Endothelial cell of umbilical vein (primary cell): Measurements from ENCODE around the gene RPP25. TPM values are rescaled to one million over a fixed set of nuclear protein-coding genes. Genes with fewer than 3 reads are reported as not detected.

ENCODE experiments used
- BruUV-seq: library from RNA; stranded (reverse); fragments of 400-500 nt; replicated peaks from 2 replicates; lab custom pipeline; 2021; lab: Mats Ljungman, UMichigan
- CTCF ChIA-PET: fragments of 300-600, 350-600 bp; sonication (Branson Sonifier 250); formaldehyde crosslinking; loops from one replicate; lab custom pipeline; 2021; ENCODE audit warnings: antibody characterized with exemption, inconsistent platforms; lab: Charles Lee
- POLR2A ChIA-PET: fragments of 300-600, 350-600 bp; sonication (Branson Sonifier 250); formaldehyde crosslinking; loops from one replicate; lab custom pipeline; 2021; ENCODE audit warnings: antibody characterized with exemption, inconsistent platforms; lab: Charles Lee
- DNase-seq: peaks from one replicate; pipeline ENCODE4 v3.0.0-alpha.2; 2011; ENCODE audit warnings: low read depth, low spot score
- FAIRE-seq: peaks from 2 replicates; lab custom pipeline; 2011; peaks lifted over from hg19 to GRCh38; lab: Jason Lieb, UNC
- H2AFZ ChIP-seq: 2 replicates; pipeline ENCODE4 v1.6.0; 2012; ENCODE audit warnings: low read depth, low read length, control low read depth, inconsistent platforms
- H3K27ac ChIP-seq: 2 replicates; pipeline ENCODE4 v1.5.1; 2011; ENCODE audit warnings: low read depth, mild to moderate bottlenecking, control low read depth, low read length, moderate library complexity; ENCODE audit not compliant: insufficient read depth
- H3K27me3 ChIP-seq, 2 experiments: 2 replicates each; pipeline versions ENCODE4 v1.6.0 to v1.6.1; 2011; ENCODE audit warnings: low read length in 2 of 2, mixed read lengths in 1 of 2; ENCODE audit not compliant: control insufficient read depth in 2 of 2, insufficient read depth in 2 of 2
- H3K36me3 ChIP-seq, 2 experiments: 2 replicates in 1 of 2; 3 replicates in 1 of 2; pipeline ENCODE4 v1.5.1; 2011; ENCODE audit warnings: low read length in 2 of 2, mild to moderate bottlenecking in 1 of 2, moderate library complexity in 1 of 2; ENCODE audit not compliant: control insufficient read depth in 2 of 2, insufficient read depth in 2 of 2; ENCODE audit errors: extremely low read depth in 1 of 2
- H3K4me1 ChIP-seq: 3 replicates; pipeline ENCODE4 v1.5.1; 2011; ENCODE audit warnings: mild to moderate bottlenecking, low read length; ENCODE audit not compliant: control insufficient read depth, insufficient read depth; ENCODE audit errors: extremely low read depth
- H3K4me2 ChIP-seq: 2 replicates; pipeline ENCODE4 v1.6.1; 2011; ENCODE audit warnings: low read length, control low read depth, mixed read lengths; ENCODE audit not compliant: insufficient read depth
- H3K4me3 ChIP-seq, 3 experiments: fragments of 200-600 bp in 1 of 3; sonication (generic), shearing (Covaris generic) in 1 of 3; replicated peaks in 1 of 3; 2 replicates each; pipeline ENCODE4 v1.5.1; 2011 to 2016; ENCODE audit warnings: control low read depth in 3 of 3, low read length in 3 of 3, mild to moderate bottlenecking in 2 of 3, inconsistent platforms in 1 of 3, low read depth in 1 of 3, moderate library complexity in 1 of 3; ENCODE audit not compliant: insufficient read depth in 1 of 3
- H3K79me2 ChIP-seq: 2 replicates; pipeline ENCODE4 v1.6.0; 2012; ENCODE audit warnings: low read length, inconsistent platforms; ENCODE audit not compliant: control insufficient read depth, insufficient read depth
- H3K9ac ChIP-seq: replicated peaks from 2 replicates; pipeline ENCODE3; 2011; ENCODE audit warnings: low read length, control low read depth; ENCODE audit not compliant: insufficient read depth; ENCODE audit errors: extremely low read depth
- H3K9me1 ChIP-seq: replicated peaks from 3 replicates; pipeline ENCODE4 v1.6.0; 2011; ENCODE audit warnings: mild to moderate bottlenecking, low read length; ENCODE audit not compliant: control insufficient read depth, insufficient read depth; ENCODE audit errors: extremely low read depth
- H3K9me3 ChIP-seq: replicated peaks from 2 replicates; pipeline ENCODE4 v1.5.1; 2012; ENCODE audit warnings: low read length, inconsistent platforms; ENCODE audit not compliant: control insufficient read depth, insufficient read depth
- H4K20me1 ChIP-seq: replicated peaks from 2 replicates; pipeline ENCODE3; 2011; ENCODE audit warnings: mild to moderate bottlenecking, low read length; ENCODE audit not compliant: control insufficient read depth, insufficient read depth; ENCODE audit errors: extremely low read depth
- CTCF ChIP-seq, 2 donors: IDR thresholded peaks; 1 replicate in 1 of 2; 2 replicates in 1 of 2; pipeline ENCODE4 v1.5.1; 2011; ENCODE audit warnings: low read length in 2 of 2, mild to moderate bottlenecking in 2 of 2, moderate library complexity in 2 of 2, control low read depth in 1 of 2, inconsistent platforms in 1 of 2, low read depth in 1 of 2; ENCODE audit not compliant: insufficient read depth in 1 of 2; ENCODE audit errors: extremely low read depth in 1 of 2
- EZH2 ChIP-seq: IDR thresholded peaks from 2 replicates; pipeline ENCODE4 v1.6.1; 2012; ENCODE audit warnings: borderline replicate concordance, low read depth, mild to moderate bottlenecking, moderate library complexity, low read length, inconsistent platforms; ENCODE audit not compliant: severe bottlenecking
- FOS ChIP-seq: IDR thresholded peaks from 2 replicates; pipeline ENCODE4 v1.6.1; 2011; ENCODE audit warnings: mild to moderate bottlenecking, low read length, moderate library complexity, borderline replicate concordance; ENCODE audit not compliant: insufficient read depth
- GATA2 ChIP-seq: IDR thresholded peaks from 2 replicates; pipeline ENCODE4 v1.7.0; 2011; ENCODE audit warnings: low read depth, mild to moderate bottlenecking, moderate library complexity, mixed read lengths, low read length; ENCODE audit not compliant: insufficient read length, insufficient read depth
- JUN ChIP-seq: IDR thresholded peaks from 2 replicates; pipeline ENCODE4 v1.6.1; 2011; ENCODE audit warnings: borderline replicate concordance, low read depth; ENCODE audit not compliant: insufficient read length, insufficient read depth
- MAX ChIP-seq: IDR thresholded peaks from 2 replicates; pipeline ENCODE4 v1.6.1; 2011; ENCODE audit not compliant: insufficient read depth, insufficient read length
- MYC ChIP-seq: IDR thresholded peaks from one replicate; pipeline ENCODE4 v1.6.1; 2011; ENCODE audit warnings: mild to moderate bottlenecking, low read depth, low read length
- POLR2A ChIP-seq: IDR thresholded peaks from 2 replicates; pipeline ENCODE4 v1.6.1; 2012; ENCODE audit warnings: low read depth, mild to moderate bottlenecking, control low read depth, low read length
- POLR2AphosphoS5 ChIP-seq: IDR thresholded peaks from 2 replicates; pipeline ENCODE4 v1.6.1; 2012; ENCODE audit warnings: low read depth, mild to moderate bottlenecking, control low read depth, low read length, moderate library complexity; ENCODE audit not compliant: insufficient read depth
- dilution Hi-C: fragments of 300-500 bp; cut with MboI; formaldehyde crosslinking; loops from one replicate; pipeline ENCODE4 v1.15.0; 2019; ENCODE audit warnings: low sequenced_read_pairs; ENCODE audit not compliant: extremely low pct_ligation_motif_present
- intact Hi-C: fragments of 100-400 bp; cut with micrococcal nuclease; formaldehyde crosslinking; loops from one replicate; pipeline ENCODE4 v1.10.0; 2022
- polyA plus RNA-seq, 4 experiments: library from polyadenylated mRNA; depleted of rRNA in 3 of 4; stranded (reverse) in 3 of 4; unstranded in 1 of 4; fragments of >200 nt; gene quantifications; 2 replicates each; pipeline versions ENCODE4 v1.2.1 to v1.2.3, GENCODE V29; 2011 to 2012; ENCODE audit warnings: missing spikeins in 1 of 4
- total RNA-seq: library from RNA; stranded (reverse); gene quantifications from 2 replicates; pipeline ENCODE4 v1.2.3, GENCODE V29; 2021

Gene RPP25
- total and polyA plus RNA-seq, 2 donors (not counting 3 experiments of a cell fraction or from before 2014, with no cell fraction given) = 10.1 to 13.8 TPM

DNA sequence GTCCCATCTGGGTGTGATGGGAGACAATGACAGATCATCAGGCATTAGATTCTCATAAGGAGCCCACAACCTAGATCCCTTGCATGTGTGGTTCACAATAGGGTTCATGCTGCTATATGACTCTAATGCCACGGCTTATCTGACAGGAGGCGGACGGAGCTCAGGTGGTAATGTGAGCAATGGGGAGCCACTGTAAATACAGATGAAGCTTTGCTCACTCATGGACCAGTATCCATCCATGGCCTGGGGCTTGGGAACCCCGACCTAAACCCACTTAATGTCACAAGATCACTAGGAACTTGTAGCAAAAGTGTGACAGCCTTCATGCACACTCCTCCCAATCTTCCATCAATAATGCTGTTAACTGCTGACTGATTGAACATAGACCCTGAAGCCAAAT lies 47.9 kb downstream of the RPP25 start:
- FAIRE-seq = no peak
- no peaks in the 10 kb centered on the region for H3K9me1 ChIP-seq
- peaks cover 15% of the 10 kb centered on the region for H3K79me2 ChIP-seq
- ChIA-PET CTCF (no interaction called here), POLR2A (no interaction called here)
- no peak overlapping the region for H3K9ac ChIP-seq
- no peak overlapping the region for H3K4me2 ChIP-seq
- no peak overlapping the region for H2AFZ ChIP-seq
- no peak overlapping the region for H3K4me3 ChIP-seq
- no TSS peak for BruUV-seq
- H4K20me1 ChIP-seq = no peaks in the 10 kb centered on the region
- dilution Hi-C loops (no loop called here), intact Hi-C loops (no loop called here)
- no peaks in the 10 kb centered on the region for H3K27me3 ChIP-seq
- no peaks in the 10 kb centered on the region for H3K9me3 ChIP-seq
- no peak for DNase-seq
- no peak overlapping the region for H3K27ac ChIP-seq
- H3K4me1 ChIP-seq = peaks cover 11% of the 10 kb centered on the region
- H3K36me3 ChIP-seq = peaks cover 3 to 9% of the 10 kb centered on the region in 2 experiments
- TF ChIP-seq MAX (no peak), GATA2 (no peak), CTCF (IDR thresholded peaks at IDR 0.05; ENCODE audit: extremely low read depth in 1 of 2, insufficient read depth in 1 of 2, low read depth in 1 of 2, low read length in 2 of 2) (no peak)

GRCh38 chr15:74907163-74907870 lies 49.3 kb downstream of the RPP25 start:
- Histone ChIP-seq H3K4me2 (peak overlapping the region; percentile 88), H3K9me1 (no peaks in the 10 kb centered on the region), H3K4me3 (peak overlapping the region; percentile 38 to 79 (median 73)), H3K9me3 (no peaks in the 10 kb centered on the region), H3K9ac (peak overlapping the region; percentile 76), H2AFZ (peak overlapping the region; percentile 98), H3K27me3 (no peaks in the 10 kb centered on the region), H3K4me1 (peaks cover 11% of the 10 kb centered on the region), H4K20me1 (no peaks in the 10 kb centered on the region), H3K27ac (peak overlapping the region; percentile 32), H3K79me2 (peaks cover 15% of the 10 kb centered on the region), H3K36me3 (peaks cover 5 to 10% of the 10 kb centered on the region in 2 experiments)
- intact Hi-C loops (no loop called here), dilution Hi-C loops (no loop called here)
- CTCF ChIA-PET = interaction anchor here (0.8 to 2.7 kb wide), 16 partner anchors 10 to 136 kb away, joined by 3 to 20 read pairs (median 4); partner anchors contain the start of genes COX5A and MPI
- no peak for FAIRE-seq
- POLR2A ChIA-PET = interaction anchor here (1.3 kb wide), 1 partner anchor 31 kb away, joined by 3 read pairs; the partner anchor contains the start of gene COX5A
- DNase-seq = no peak
- TSS peak; percentile 86 for BruUV-seq
- TF ChIP-seq POLR2AphosphoS5 = no peak
- TF ChIP-seq MAX = no peak
- TF ChIP-seq GATA2 = no peak
- no peak for TF ChIP-seq EZH2
- no peak for TF ChIP-seq JUN
- TF ChIP-seq POLR2A = no peak
- TF ChIP-seq CTCF (IDR thresholded peaks at IDR 0.05; ENCODE audit: extremely low read depth in 1 of 2, insufficient read depth in 1 of 2, low read depth in 1 of 2, low read length in 2 of 2) = no peak
- no peak for TF ChIP-seq FOS
- TF ChIP-seq MYC = no peak
